ENCODE measurements around the gene CHD3. TPM values are rescaled to one million over a fixed set of nuclear protein-coding genes. Genes with fewer than 3 reads are reported as not detected.

The CHD3 gene
- total RNA-seq, 1 donor from 2014 or later = 145 TPM

DNA sequence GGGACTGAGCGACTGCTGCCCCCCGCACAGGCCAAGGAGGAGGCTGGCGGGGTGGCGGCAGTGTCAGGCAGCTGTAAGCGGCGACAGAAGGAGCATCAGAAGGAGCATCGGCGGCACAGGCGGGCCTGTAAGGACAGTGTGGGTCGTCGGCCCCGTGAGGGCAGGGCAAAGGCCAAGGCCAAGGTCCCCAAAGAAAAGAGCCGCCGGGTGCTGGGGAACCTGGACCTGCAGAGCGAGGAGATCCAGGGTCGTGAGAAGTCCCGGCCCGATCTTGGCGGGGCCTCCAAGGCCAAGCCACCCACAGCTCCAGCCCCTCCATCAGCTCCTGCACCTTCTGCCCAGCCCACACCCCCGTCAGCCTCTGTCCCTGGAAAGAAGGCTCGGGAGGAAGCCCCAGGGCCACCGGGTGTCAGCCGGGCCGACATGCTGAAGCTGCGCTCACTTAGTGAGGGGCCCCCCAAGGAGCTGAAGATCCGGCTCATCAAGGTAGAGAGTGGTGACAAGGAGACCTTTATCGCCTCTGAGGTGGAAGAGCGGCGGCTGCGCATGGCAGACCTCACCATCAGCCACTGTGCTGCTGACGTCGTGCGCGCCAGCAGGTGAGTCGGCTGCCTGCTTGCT, 39.3 kb upstream of the CHD3 start:
- intact Hi-C loops (cut with micrococcal nuclease) = loop anchor here (10.0 kb wide), 1 partner anchor 536 kb away; the partner anchor contains the start of gene RPL26

- intact Hi-C loops (cut with micrococcal nuclease) = loop anchor here (10.0 kb wide), 2 partner anchors 535 to 585 kb away; partner anchors contain the start of genes NDEL1 and RPL26
Observed at GRCh38 chr17:7849751-7850504, 38.7 kb upstream of the CHD3 start.

- intact Hi-C loops (cut with micrococcal nuclease) = loop anchor here (1.0 to 10.0 kb wide), 5 partner anchors 9 to 584 kb away; partner anchors contain the start of genes KDM6B and NDEL1
Observed at GRCh38 chr17:7850701-7851437, 37.7 kb upstream of the CHD3 start.

DNA sequence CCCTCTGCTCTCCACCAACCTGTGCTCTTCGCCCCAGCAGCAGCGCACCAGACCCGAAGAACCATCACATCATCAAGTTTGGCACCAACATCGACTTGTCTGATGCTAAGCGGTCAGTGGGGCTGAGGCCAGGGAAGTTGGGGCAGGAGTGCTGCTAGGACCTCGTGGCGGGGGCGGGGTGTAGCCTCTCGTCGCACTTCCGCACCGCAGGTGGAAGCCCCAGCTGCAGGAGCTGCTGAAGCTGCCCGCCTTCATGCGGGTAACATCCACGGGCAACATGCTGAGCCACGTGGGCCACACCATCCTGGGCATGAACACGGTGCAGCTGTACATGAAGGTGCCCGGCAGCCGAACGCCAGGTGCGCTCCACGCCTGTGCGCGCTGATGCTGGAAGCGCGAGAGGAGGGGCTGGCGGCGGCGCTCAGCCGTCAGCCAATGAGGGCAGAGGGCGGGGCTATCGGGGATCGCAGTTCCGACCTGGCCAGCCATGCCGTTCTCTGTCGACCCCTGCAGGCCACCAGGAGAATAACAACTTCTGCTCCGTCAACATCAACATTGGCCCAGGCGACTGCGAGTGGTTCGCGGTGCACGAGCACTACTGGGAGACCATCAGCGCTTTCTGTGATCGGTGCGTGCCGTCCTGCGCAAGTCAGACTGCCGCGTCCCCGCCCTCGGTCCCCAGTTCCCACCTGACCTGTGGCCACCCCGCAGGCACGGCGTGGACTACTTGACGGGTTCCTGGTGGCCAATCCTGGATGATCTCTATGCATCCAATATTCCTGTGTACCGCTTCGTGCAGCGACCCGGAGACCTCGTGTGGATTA, 36.9 kb upstream of the CHD3 start:
- intact Hi-C loops (cut with micrococcal nuclease) = loop anchor here (1.0 to 10.0 kb wide), 5 partner anchors 9 to 583 kb away; partner anchors contain the start of genes KDM6B and NDEL1

DNA sequence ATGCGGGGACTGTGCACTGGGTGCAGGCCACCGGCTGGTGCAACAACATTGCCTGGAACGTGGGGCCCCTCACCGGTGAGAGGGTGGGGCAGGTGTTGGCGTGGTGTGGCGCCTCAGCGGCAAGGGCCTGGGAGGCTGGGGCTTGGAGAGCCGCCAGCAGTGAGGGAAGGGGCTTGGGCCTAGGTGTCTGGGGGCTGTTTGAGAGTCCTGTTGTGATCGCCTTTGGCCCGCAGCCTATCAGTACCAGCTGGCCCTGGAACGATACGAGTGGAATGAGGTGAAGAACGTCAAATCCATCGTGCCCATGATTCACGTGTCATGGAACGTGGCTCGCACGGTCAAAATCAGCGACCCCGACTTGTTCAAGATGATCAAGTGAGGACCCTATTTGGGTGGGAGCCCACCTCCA, 36.3 kb upstream of the CHD3 start:
- intact Hi-C loops (cut with micrococcal nuclease) = loop anchor here (10.0 kb wide), 1 partner anchor 583 kb away; the partner anchor contains the start of gene NDEL1

DNA sequence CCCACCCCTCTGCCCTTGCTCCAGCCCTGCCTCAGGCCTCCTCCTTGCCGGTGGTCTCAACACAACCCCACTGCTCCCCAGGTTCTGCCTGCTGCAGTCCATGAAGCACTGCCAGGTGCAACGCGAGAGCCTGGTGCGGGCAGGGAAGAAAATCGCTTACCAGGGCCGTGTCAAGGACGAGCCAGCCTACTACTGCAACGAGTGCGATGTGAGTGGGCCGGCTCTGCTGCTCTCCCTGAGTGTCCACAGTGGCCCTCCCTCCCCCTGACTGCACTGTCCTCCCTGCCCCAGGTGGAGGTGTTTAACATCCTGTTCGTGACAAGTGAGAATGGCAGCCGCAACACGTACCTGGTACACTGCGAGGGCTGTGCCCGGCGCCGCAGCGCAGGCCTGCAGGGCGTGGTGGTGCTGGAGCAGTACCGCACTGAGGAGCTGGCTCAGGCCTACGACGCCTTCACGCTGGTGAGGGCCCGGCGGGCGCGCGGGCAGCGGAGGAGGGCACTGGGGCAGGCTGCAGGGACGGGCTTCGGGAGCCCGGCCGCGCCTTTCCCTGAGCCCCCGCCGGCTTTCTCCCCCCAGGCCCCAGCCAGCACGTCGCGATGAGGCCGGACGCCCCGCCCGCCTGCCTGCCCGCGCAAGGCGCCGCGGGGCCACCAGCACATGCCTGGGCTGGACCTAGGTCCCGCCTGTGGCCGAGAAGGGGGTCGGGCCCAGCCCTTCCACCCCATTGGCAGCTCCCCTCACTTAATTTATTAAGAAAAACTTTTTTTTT, 35.5 kb upstream of the CHD3 start:
- intact Hi-C loops (cut with micrococcal nuclease) = loop anchor here (10.0 kb wide), 1 partner anchor 582 kb away; the partner anchor contains the start of gene NDEL1

- intact Hi-C loops (cut with micrococcal nuclease) = loop anchor here (10.0 kb wide), 1 partner anchor 581 kb away; the partner anchor contains the start of gene NDEL1
Observed at GRCh38 chr17:7853691-7854038, 34.9 kb upstream of the CHD3 start.

GRCh38 chr17:7854078-7854777, 34.4 kb upstream of the CHD3 start:
- intact Hi-C loops (cut with micrococcal nuclease) = loop anchor here (10.0 kb wide), 1 partner anchor 581 kb away; the partner anchor contains the start of gene NDEL1

GRCh38 chr17:7854851-7855659, 33.5 kb upstream of the CHD3 start, which contains the start of gene TMEM88:
Gene TMEM88, plus strand, starts transcription at chr17:7855066. Its CDS starts 9 bp downstream, at chr17:7855075.
- intact Hi-C loops (cut with micrococcal nuclease) = loop anchor here (5.0 to 10.0 kb wide), 4 partner anchors 302 to 580 kb away; partner anchors contain the start of genes NDEL1 and SLC25A35

DNA sequence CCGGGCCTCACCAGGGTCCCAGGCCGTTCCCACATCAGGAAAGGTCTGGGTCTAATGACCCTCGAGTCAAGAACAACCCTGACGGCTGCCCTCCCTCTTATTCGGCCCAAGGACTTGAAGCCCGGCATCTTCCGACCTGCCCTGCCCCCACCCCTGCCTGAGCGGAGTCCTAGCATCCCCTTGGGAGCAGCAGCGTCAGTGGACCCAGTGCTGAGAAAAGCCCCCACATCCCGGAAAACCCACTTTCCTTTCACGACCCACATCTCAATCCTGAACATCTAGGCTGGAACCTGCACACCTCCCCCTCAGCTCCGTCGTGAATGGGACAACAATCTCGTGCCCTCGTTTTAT, 33.0 kb upstream of the CHD3 start:
- intact Hi-C loops (cut with micrococcal nuclease) = loop anchor here (2.0 to 10.0 kb wide), 5 partner anchors 201 to 579 kb away; partner anchors contain the start of genes NDEL1 and SLC25A35

- intact Hi-C loops (cut with micrococcal nuclease) = loop anchor here (2.0 to 10.0 kb wide), 5 partner anchors 201 to 579 kb away; partner anchors contain the start of genes NDEL1 and SLC25A35
Observed at GRCh38 chr17:7856011-7856810, 32.4 kb upstream of the CHD3 start.

DNA sequence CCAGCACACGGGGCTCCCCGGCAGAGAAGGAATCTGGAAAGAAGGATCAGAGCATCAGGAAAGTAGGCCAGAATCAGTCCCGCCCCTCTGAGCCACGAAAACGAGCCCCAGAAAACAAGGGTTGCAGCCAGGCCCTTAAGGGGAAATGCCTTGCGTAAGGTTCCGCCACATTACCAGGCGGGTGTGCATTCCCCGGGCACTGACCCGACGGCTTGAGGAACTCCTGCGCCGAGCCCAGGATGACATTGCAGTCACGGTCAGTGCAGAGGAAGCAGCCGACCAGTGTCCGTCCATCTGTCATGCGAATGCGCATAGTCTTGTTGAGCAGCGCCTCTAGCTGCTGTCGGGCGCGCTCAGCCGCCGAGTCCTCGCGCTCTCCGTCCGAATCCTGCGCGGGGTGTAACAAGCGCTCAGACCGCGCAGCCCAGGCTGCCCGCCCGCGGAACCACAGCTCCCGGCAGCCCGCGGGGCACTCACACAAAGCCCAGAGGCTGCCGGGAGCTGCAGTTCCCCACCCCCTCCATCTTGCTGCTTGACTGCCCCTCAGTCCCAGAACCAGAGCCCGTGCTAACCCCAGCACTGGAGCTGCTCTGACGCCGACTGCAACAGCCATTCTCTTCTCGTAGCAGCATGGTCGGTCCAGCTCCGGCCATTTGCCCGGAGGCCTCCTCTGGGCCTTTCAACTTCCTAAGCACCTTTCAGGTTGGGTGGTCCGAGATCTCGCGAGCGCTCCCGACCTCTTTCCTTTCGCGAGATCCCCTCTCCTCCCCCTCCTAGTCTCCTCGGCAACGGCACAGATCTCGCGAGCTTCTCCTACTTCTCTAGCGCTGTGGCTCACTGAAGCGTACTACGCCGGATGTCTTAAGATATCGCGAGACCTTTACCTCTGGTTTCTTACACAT, 31.5 kb upstream of the CHD3 start, which contains the start of gene NAA38:
NAA38 (minus strand) TSS at position 749 of the 902 bp plus-strand sequence; CDS start at position 653, 96 bp downstream.
- intact Hi-C loops (cut with micrococcal nuclease) = loop anchor here (1.0 to 10.0 kb wide), 18 partner anchors 13 to 618 kb away; partner anchors contain the start of genes CNTROB, EIF5A, KDM6B and NDEL1

DNA sequence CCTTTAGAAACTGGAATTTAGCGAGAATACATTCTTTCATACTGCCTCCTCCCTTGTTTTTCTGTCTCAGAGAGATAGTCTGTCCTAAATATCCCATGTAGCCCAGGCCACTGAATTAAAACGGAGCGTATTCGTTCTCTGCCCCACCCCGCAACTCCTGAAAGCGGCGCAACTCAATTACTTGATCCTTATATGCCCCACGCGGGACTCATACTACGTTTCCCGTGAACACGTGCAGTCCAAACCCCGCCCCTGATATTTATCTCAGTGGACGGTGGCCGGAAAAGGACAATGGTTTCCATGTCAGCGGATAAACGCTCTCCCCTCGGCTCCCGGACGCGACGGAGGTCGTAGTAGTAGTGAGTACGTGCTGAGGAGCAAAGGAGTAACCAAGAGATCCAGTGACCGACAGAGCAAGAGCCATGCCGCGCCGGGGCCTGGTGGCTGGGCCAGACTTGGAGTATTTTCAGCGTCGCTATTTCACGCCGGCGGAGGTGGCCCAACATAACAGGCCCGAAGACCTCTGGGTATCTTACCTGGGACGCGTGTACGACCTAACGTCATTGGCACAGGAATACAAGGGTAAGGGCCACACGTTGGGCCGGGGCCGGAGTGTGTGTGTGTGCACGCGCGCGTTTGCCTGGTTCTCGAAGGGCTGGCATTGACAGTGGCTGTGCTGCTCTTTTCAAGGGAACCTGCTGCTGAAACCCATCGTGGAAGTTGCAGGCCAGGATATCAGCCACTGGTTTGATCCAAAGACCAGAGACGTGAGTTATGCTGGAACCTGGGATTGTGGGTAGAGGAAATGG, 30.7 kb upstream of the CHD3 start, which contains the start of gene CYB5D1:
CYB5D1 (plus strand) TSS at position 291 of the 809 bp plus-strand sequence; CDS start at position 423, 132 bp downstream.
- intact Hi-C loops (cut with micrococcal nuclease) = loop anchor here (1.0 to 10.0 kb wide), 18 partner anchors 14 to 619 kb away; partner anchors contain the start of genes CNTROB, EIF5A, KDM6B and NDEL1

DNA sequence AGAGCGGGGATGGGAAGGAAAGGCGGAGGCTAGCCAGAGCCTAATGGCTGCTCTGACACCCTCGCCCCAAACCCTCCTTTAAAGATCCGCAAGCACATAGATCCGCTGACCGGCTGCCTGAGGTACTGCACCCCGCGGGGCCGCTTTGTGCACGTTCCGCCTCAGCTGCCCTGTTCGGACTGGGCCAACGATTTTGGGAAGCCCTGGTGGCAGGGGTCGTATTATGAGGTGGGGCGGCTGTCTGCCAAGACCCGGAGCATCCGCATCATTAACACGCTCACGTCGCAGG, 30.1 kb upstream of the CHD3 start:
- intact Hi-C loops (cut with micrococcal nuclease) = loop anchor here (5.0 to 10.0 kb wide), 4 partner anchors 299 to 576 kb away; partner anchors contain the start of genes NDEL1 and SLC25A35

- intact Hi-C loops (cut with micrococcal nuclease) = loop anchor here (5.0 to 10.0 kb wide), 4 partner anchors 298 to 576 kb away; partner anchors contain the start of genes NDEL1 and SLC25A35
Observed at GRCh38 chr17:7859028-7859427, 29.6 kb upstream of the CHD3 start.
